Breast epithelium (tissue), 4 donors: Measurements from ENCODE around the gene MIOX. TPM values are rescaled to one million over a fixed set of nuclear protein-coding genes. Genes with fewer than 3 reads are reported as not detected.
A peak's percentile ranks its signal among the peaks of the same experiment; 100 is the strongest.

Experiments used
- DNase-seq, 2 donors: peaks; one replicate each; pipeline ENCODE4 v3.0.0-alpha.2; 2019; ENCODE audit warnings: low spot score in 2 of 2
- H3K27ac ChIP-seq, 2 donors: fragments of 200-600 bp; sonication (generic) in 1 of 2; one replicate each; pipeline ENCODE4 v1.5.1; 2016 to 2019; ENCODE audit warnings: mild to moderate bottlenecking in 1 of 2
- H3K27me3 ChIP-seq, 2 donors: fragments of 200-600 bp; sonication (generic) in 1 of 2; one replicate each; pipeline versions ENCODE4 v1.5.1 to v1.6.0; 2017 to 2019; ENCODE audit warnings: control low read depth in 1 of 2, mild to moderate bottlenecking in 1 of 2
- H3K36me3 ChIP-seq: fragments of 200-600 bp; one replicate; pipeline ENCODE4 v1.5.1; 2019
- H3K4me1 ChIP-seq, 2 donors: fragments of 200-600 bp; sonication (generic); one replicate each; pipeline ENCODE4 v1.5.1; 2016 to 2019; ENCODE audit warnings: control low read depth in 1 of 2
- H3K4me3 ChIP-seq, 3 donors: fragments of 200-600 bp; sonication (generic); 1 replicate in 2 of 3; 2 replicates in 1 of 3; pipeline ENCODE4 v1.5.1; 2016 to 2019; ENCODE audit warnings: mild to moderate bottlenecking in 3 of 3, moderate library complexity in 2 of 3
- H3K9me3 ChIP-seq, 2 donors: fragments of 200-600 bp; sonication (generic) in 1 of 2; one replicate each; pipeline ENCODE4 v1.5.1; 2016 to 2019; ENCODE audit warnings: control low read depth in 1 of 2
- POLR2A ChIP-seq: fragments of 450-650 bp; IDR thresholded peaks from one replicate; pipeline ENCODE4 v1.6.1; 2016; ENCODE audit warnings: antibody characterized with exemption, mild to moderate bottlenecking, moderate library complexity
- POLR2AphosphoS5 ChIP-seq, 3 donors: sonication (generic); formaldehyde crosslinking; IDR thresholded peaks; one replicate each; pipeline ENCODE4 v1.6.1; 2017; ENCODE audit warnings: antibody characterized with exemption in 3 of 3
- intact Hi-C: fragments of 100-400 bp; cut with DNase I; formaldehyde crosslinking; loops from one replicate; pipeline ENCODE4 v1.15.1; 2023; ENCODE audit warnings: low total_unique reads
- total RNA-seq, 3 donors: library from RNA; depleted of rRNA; stranded (reverse); fragments of >200 nt; gene quantifications; one replicate each; pipeline ENCODE4 v1.1.0, GENCODE V29; 2016
- TF ChIP-seq, protein P1 (sequence below), 3 donors: fragments of 450-650 bp; IDR thresholded peaks; one replicate each; pipeline ENCODE4 v1.5.1; 2016 to 2017; ENCODE audit warnings: antibody characterized with exemption in 3 of 3, mild to moderate bottlenecking in 3 of 3, moderate library complexity in 3 of 3

MIOX gene
- total RNA-seq, 3 donors from 2014 or later, result not detected

DNA sequence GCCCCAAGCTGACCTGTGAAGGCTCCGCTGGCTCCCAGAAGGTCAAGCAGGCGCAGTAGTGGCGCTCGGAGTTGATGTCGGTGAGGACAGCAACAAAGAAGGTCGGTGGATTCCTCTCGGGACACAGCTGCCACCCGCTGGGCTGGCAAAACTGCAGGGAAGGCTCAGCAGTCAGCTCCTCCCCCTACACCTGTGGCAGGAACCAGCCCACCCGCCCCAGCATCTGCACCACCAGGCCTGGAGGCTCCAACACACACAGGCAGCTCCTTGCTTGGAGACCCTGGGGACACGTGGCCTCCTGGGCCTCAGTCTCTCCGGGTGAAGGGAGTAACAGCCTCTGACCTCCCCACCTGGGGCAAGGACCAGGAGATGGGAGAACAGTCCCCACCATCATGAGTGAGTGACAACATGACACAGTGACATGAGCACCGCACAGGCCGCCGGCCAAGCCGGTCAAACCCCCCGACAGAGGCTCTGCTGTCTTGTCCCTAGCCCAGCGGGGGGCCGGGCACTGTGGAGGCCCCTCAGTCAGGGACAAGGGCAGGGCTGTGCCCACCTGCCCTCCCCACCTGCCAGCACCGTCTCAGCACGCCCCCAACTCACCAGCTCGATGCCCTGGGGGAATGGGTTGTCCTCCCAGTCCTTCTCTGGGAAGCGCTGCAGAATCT is 18.8 kb upstream of the MIOX start:
- H3K27me3 ChIP-seq, result no peaks in the 10 kb centered on the region
- no peak for TF ChIP-seq POLR2AphosphoS5 (IDR thresholded peaks at IDR 0.05)
- no peak for TF ChIP-seq POLR2A
- TF ChIP-seq, protein P1, sequence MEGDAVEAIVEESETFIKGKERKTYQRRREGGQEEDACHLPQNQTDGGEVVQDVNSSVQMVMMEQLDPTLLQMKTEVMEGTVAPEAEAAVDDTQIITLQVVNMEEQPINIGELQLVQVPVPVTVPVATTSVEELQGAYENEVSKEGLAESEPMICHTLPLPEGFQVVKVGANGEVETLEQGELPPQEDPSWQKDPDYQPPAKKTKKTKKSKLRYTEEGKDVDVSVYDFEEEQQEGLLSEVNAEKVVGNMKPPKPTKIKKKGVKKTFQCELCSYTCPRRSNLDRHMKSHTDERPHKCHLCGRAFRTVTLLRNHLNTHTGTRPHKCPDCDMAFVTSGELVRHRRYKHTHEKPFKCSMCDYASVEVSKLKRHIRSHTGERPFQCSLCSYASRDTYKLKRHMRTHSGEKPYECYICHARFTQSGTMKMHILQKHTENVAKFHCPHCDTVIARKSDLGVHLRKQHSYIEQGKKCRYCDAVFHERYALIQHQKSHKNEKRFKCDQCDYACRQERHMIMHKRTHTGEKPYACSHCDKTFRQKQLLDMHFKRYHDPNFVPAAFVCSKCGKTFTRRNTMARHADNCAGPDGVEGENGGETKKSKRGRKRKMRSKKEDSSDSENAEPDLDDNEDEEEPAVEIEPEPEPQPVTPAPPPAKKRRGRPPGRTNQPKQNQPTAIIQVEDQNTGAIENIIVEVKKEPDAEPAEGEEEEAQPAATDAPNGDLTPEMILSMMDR (IDR thresholded peaks at IDR 0.05), result no peak
- peaks cover 14% of the 10 kb centered on the region for H3K36me3 ChIP-seq
- H3K27ac ChIP-seq, result no peak overlapping the region
- peaks cover 14 to 35% of the 10 kb centered on the region in 2 donors for H3K4me1 ChIP-seq
- intact Hi-C loops, result no loop called here
- H3K4me3 ChIP-seq, result no peak overlapping the region
- no peak for DNase-seq
- H3K9me3 ChIP-seq, result no peaks in the 10 kb centered on the region

DNA sequence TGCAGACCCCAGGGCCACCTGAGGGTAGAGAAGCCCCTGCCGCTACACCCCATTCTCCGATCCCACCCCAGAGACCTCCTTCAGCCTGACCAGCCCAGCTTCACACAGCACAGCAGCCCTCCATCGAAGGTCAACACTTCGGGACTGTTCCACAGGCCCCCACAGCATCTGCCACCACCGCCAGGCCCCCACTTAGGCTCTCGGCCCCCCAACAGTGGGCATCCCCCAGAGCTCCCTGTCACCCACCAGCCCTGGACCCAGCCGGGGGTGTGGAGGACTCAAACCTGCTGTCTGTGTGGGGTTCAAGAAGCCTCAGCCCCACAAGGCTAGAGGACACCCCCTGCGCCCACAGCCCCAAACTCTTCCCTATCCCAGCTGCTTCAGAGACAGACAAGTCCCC is 18.0 kb upstream of the MIOX start:
- H3K36me3 ChIP-seq, result peaks cover 10% of the 10 kb centered on the region

DNA sequence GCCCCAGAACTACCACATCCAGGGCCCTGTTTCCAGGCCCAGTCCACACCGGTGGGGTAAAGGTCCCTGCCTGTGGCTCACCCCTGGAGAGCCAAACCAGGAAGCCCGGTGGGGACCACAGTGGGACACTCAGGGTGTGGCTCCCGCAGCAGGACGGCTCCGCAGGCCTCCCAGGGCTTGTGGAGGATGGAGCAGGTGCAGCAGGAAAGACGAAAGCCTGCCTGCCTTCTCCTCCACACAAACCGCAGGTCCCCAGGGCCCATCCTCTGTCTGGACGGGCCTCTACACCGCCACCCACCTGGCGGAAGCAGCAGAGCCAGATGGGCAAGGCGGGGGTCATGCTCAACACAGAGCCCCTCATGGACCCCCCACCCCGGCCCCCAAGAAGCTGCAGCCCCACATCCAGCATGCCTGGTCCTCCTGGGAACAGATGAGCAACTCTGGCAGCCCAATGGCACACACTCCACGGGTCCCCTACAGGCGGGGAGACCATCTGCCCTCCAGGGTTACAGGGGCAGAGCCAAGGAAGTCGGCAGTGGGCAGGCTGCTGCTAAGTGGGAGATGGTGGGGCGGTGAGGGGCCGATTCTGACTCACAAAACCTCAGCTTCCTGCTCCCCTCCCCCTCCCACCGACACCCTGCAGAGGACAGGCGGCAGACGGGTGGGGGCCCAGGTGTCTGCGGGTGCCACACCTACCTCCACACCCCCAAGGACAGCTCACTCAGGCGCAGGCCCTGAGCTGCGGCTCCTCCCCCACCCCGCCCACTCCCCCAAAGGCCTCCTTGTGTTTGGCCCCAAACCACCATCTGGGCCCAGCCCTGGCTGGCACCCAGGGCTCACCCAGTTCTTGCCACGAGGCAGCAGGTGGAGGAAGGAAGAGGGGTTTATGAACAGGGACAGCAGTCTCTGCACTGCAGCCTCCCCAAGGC is 17.0 kb upstream of the MIOX start:
- intact Hi-C loops, result no loop called here
- peak overlapping the region in 1 of 3 donors; percentile 41 for H3K4me3 ChIP-seq
- H3K9me3 ChIP-seq, result no peaks in the 10 kb centered on the region
- TF ChIP-seq, protein P1 (IDR thresholded peaks at IDR 0.05), result no peak
- TF ChIP-seq POLR2A (no peak), POLR2AphosphoS5 (IDR thresholded peaks at IDR 0.05) (no peak)
- peak in 1 of 2 donors; percentile 67 for DNase-seq
- H3K36me3 ChIP-seq, result peaks cover 4% of the 10 kb centered on the region
- peak overlapping the region; percentile 15 to 29 for H3K27ac ChIP-seq
- H3K4me1 ChIP-seq, result peaks cover 16 to 45% of the 10 kb centered on the region in 2 donors
- H3K27me3 ChIP-seq, result no peaks in the 10 kb centered on the region

More for the DNA sequence above, 18.0 kb upstream of the MIOX start:
- no peak for DNase-seq
- peaks cover 16 to 42% of the 10 kb centered on the region in 2 donors for H3K4me1 ChIP-seq
- H3K27ac ChIP-seq, result no peak overlapping the region
- H3K4me3 ChIP-seq, result no peak overlapping the region
- H3K27me3 ChIP-seq, result no peaks in the 10 kb centered on the region
- no peaks in the 10 kb centered on the region for H3K9me3 ChIP-seq
- TF ChIP-seq POLR2A, result no peak
- TF ChIP-seq POLR2AphosphoS5 (IDR thresholded peaks at IDR 0.05), result no peak
- TF ChIP-seq, protein P1 (IDR thresholded peaks at IDR 0.05), result no peak
- intact Hi-C loops, result no loop called here

DNA sequence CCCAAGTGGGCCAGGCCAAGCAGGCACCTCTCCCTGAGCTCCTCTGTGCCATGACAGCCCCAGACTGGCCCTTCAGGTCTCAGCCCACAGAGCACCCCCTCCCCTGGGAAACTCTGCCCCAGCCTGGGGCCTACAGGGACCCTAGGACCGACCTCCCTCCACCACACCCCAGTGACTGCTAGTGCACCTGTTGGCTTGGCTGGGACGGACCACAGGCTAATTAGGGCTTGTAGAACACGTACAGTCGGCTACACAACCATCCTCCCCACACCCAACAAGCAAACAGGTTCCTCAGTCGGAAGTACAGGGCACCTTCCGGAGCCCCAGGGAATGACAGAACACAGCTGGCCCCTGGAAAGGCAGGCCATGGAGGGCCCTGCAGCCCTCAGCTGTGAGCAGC is 16.2 kb upstream of the MIOX start:
- Histone ChIP-seq H3K4me3 (peak overlapping the region in 1 of 3 donors; percentile 41), H3K4me1 (peaks cover 16 to 45% of the 10 kb centered on the region in 2 donors), H3K36me3 (no peaks in the 10 kb centered on the region), H3K27ac (peak overlapping the region; percentile 15 to 29), H3K9me3 (no peaks in the 10 kb centered on the region), H3K27me3 (no peaks in the 10 kb centered on the region)
- intact Hi-C loops, result no loop called here
- no peak for DNase-seq
- no peak for TF ChIP-seq POLR2A
- TF ChIP-seq, protein P1 (IDR thresholded peaks at IDR 0.05), result no peak
- TF ChIP-seq POLR2AphosphoS5 (IDR thresholded peaks at IDR 0.05), result no peak
